ENCODE results near the gene CUL3. TPM values are rescaled to one million over a fixed set of nuclear protein-coding genes. Genes with fewer than 3 reads are reported as not detected.
A peak's percentile ranks its signal among the peaks of the same experiment; 100 is the strongest.

CUL3 gene
- total and polyA plus RNA-seq, 10 of the 15 experiments (the other 5 are each of a cell fraction or from before 2014, with no cell fraction given), result 22.0 to 95.4 (median 53.4) TPM

DNA sequence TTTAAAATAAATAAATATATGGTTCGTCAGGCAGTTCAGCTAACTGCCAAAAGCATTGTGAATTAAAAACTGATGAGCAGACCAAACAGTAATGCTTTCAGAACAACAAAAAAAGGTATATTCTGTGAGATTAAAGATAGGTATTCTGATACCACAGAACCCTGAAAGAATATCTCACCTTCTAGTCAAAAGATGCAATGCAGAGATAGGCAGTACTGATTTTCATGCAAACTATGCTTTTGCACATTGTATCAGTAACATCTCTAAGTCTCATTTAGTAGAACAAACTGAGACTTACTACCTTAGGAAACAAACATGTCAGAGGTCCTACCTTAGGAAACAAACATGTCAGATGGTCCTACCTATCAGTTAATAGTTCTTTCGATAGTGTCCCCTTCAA, 32.4 kb downstream of the CUL3 start (continued):
- TF ChIP-seq SREBF1 (IDR thresholded peaks at IDR 0.05; ENCODE audit: low read length) (no peak), FOS (IDR thresholded peaks at IDR 0.05; ENCODE audit: borderline replicate concordance, extremely low read depth, insufficient read length) (no peak), CREM (IDR thresholded peaks at IDR 0.05; ENCODE audit: low read depth) (no peak), IKZF2 (IDR thresholded peaks at IDR 0.05) (no peak), JUNB (IDR thresholded peaks at IDR 0.05) (no peak), EGR1 (IDR thresholded peaks at IDR 0.05; ENCODE audit: borderline replicate concordance in 1 of 2, low read depth in 2 of 2, low read length in 2 of 2) (no peak)

DNA sequence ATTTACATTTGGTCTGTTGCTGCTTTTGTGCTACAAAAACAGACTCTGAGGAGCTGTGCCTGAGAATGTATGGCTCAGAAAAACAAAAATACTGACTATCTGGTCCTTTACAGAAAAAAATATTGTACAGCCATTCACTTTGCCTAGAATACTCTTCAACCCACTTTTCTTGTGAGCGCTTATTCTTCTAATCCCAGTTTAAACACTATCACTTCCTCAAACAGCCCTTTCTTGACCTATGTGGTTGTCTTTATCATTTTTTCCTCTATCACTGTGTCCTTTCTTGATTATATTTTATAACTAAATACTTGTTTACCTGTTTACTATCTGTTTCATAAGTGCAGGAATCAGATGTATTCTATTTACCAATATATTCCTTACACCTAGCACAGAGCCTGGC, 33.5 kb downstream of the CUL3 start:
- WGBS (ENCODE audit: insufficient coverage, insufficient replicate concordance, low lambda C conversion rate, missing lambda C conversion rate), result 100% methylated on average over 1 of the region's 1 CpG
- ChIA-PET POLR2A (no interaction called here), SMC1A (ENCODE audit: uncharacterized antibody, unreplicated experiment) (interaction anchor here (1.4 kb wide), 1 partner anchor 9 kb away, joined by 6 read pairs; no protein-coding TSS in a partner anchor), CTCF (no interaction called here), RAD21 (ENCODE audit: unreplicated experiment) (no interaction called here)
- DNase-seq (ENCODE audit: low read depth, low spot score) (no peak), ATAC-seq (no peak), FAIRE-seq (no peak)
- Histone ChIP-seq H3K9me3 (replicated peaks; ENCODE audit: control insufficient read depth, insufficient read depth, low read length) (no peaks in the 10 kb centered on the region; the same call in 2 of the 3 replicates), H3K36me3 (ENCODE audit: control insufficient read depth in 2 of 2, insufficient read depth in 2 of 2, low read length in 1 of 2) (peaks cover 4 to 6% of the 10 kb centered on the region in 2 experiments; a peak in 2 of 4 replicates), H4K20me1 (ENCODE audit: control insufficient read depth, insufficient read depth) (no peaks in the 10 kb centered on the region), H3K9ac (ENCODE audit: control insufficient read depth, insufficient read depth, low read length) (no peak overlapping the region), H3K27ac (ENCODE audit: control insufficient read depth, insufficient read depth) (no peak overlapping the region), H3K79me2 (ENCODE audit: control insufficient read depth, insufficient read depth, low read length) (peaks cover 34% of the 10 kb centered on the region), H3K4me3 (no peak overlapping the region), H3K4me2 (ENCODE audit: control insufficient read depth, insufficient read depth) (no peak overlapping the region), H3K27me3 (replicated peaks in 1 of 2; ENCODE audit: control insufficient read depth in 2 of 2, insufficient read depth in 2 of 2, low read length in 1 of 2) (no peaks in the 10 kb centered on the region), H2AFZ (ENCODE audit: control insufficient read depth, low read depth, low read length) (no peak overlapping the region), H3K4me1 (ENCODE audit: control insufficient read depth, insufficient read depth, low read length) (peaks cover 2% of the 10 kb centered on the region; the same call in 1 of the 2 replicates)
- BruUV-seq (replicated peaks), result no TSS peak
- TF ChIP-seq, protein P1, sequence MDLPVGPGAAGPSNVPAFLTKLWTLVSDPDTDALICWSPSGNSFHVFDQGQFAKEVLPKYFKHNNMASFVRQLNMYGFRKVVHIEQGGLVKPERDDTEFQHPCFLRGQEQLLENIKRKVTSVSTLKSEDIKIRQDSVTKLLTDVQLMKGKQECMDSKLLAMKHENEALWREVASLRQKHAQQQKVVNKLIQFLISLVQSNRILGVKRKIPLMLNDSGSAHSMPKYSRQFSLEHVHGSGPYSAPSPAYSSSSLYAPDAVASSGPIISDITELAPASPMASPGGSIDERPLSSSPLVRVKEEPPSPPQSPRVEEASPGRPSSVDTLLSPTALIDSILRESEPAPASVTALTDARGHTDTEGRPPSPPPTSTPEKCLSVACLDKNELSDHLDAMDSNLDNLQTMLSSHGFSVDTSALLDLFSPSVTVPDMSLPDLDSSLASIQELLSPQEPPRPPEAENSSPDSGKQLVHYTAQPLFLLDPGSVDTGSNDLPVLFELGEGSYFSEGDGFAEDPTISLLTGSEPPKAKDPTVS (IDR thresholded peaks at IDR 0.05; ENCODE audit: low read depth, low read length), result no peak
- peak; percentile 47; the same call in 1 of the 2 replicates for TF ChIP-seq SPI1 (IDR thresholded peaks at IDR 0.05; ENCODE audit: borderline replicate concordance, insufficient read depth, low read depth, low read length)
- in situ Hi-C loops (cut with MboI), result no loop called here
- intact Hi-C loops (cut with micrococcal nuclease; ENCODE audit: unreplicated experiment), result no loop called here

All from GM12878 (cell line).